ENCODE data around the gene CEACAM7.

Gene CEACAM7

DNA sequence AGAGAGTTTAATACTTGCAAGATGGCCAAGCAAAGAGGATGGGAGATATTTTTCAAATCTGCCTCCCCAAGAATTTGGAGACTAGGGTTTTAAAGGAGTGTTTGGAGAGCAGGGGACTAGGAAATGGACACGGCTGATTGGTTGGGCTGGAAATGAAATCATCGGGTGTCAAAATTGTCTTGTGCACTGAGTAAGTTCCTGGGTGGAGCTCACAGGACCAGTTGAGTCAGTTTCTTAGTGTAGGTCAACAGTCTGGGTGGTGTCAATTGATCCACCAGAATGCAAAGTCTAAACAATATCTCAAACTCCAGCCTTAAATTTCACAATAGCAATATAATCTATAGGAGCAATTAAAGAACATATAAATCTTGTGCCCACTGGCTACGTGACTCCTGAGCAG lies 38.2 kb downstream of the CEACAM7 start:
- Histone ChIP-seq H3K36me3 (ENCODE audit: control insufficient read depth in 2 of 2, insufficient read depth in 1 of 2, low read length in 2 of 2) (no peaks in the 10 kb centered on the region), H3K4me1 (ENCODE audit: control insufficient read depth, insufficient read depth, low read length) (no peaks in the 10 kb centered on the region), H3K4me3 (ENCODE audit: low read depth, low read length) (no peak overlapping the region), H3K9me3 (ENCODE audit: control insufficient read depth, insufficient read depth, low read depth, low read length) (no peaks in the 10 kb centered on the region; the same call in 1 of the 2 replicates), H3K27ac (ENCODE audit: extremely low read depth, low read depth, low read length) (no peak overlapping the region)
- CTCF ChIA-PET = interaction anchor here (1.4 to 3.7 kb wide), 5 partner anchors 9 to 96 kb away, joined by 6 to 22 read pairs (median 10); no protein-coding TSS in a partner anchor
- TF ChIP-seq ZNF670 (tag by site-specific recombination; IDR thresholded peaks at IDR 0.05; ENCODE audit: low read depth) = no peak
- TF ChIP-seq, protein P1, sequence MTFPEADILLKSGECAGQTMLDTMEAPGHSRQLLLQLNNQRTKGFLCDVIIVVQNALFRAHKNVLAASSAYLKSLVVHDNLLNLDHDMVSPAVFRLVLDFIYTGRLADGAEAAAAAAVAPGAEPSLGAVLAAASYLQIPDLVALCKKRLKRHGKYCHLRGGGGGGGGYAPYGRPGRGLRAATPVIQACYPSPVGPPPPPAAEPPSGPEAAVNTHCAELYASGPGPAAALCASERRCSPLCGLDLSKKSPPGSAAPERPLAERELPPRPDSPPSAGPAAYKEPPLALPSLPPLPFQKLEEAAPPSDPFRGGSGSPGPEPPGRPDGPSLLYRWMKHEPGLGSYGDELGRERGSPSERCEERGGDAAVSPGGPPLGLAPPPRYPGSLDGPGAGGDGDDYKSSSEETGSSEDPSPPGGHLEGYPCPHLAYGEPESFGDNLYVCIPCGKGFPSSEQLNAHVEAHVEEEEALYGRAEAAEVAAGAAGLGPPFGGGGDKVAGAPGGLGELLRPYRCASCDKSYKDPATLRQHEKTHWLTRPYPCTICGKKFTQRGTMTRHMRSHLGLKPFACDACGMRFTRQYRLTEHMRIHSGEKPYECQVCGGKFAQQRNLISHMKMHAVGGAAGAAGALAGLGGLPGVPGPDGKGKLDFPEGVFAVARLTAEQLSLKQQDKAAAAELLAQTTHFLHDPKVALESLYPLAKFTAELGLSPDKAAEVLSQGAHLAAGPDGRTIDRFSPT (tag by site-specific recombination; IDR thresholded peaks at IDR 0.05) = no peak
- no peak for TF ChIP-seq ZNF341 (tag by site-specific recombination; IDR thresholded peaks at IDR 0.05; ENCODE audit: low read depth)
- POLR2A ChIA-PET = no interaction called here

DNA sequence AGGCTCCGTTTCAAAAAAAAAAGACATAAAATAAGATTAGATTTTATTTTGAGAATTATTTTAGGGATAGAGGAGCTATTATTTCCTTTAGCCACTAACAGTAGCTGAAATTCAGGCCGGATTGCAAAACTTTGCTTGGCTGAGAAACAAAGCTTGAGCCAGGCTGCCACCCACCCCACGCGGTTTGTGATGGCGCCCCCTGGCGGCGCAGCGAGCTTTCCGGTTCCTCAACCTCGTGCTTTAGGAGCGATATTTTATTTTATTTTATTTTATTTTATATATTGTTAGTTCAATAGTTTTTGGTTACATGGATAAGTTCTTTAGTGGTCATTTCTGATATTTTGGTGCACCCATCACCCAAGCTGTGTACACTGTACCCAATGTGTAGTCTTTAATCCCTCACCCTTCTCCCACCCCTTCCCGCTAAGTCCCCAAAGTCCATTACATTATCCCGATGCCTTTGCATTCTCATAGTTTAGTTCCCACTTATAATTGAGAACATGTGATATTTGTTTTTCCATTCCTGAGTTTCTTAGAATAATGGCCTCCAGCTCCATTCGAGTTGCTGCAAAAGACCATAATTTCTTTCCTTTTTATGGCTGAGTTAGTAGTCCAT lies 41.4 kb downstream of the CEACAM7 start:
- POLR2A ChIA-PET = no interaction called here
- CTCF ChIA-PET = interaction anchor here (0.6 to 3.7 kb wide), 45 partner anchors 8 to 1641 kb away, joined by 3 to 22 read pairs (median 4); no protein-coding TSS in a partner anchor
- no peaks in the 10 kb centered on the region for H3K36me3 ChIP-seq (ENCODE audit: control insufficient read depth in 2 of 2, insufficient read depth in 1 of 2, low read length in 2 of 2)
- H3K4me1 ChIP-seq (ENCODE audit: control insufficient read depth, insufficient read depth, low read length) = no peaks in the 10 kb centered on the region
- TF ChIP-seq KLF16 (tag by site-specific recombination; IDR thresholded peaks at IDR 0.05) (no peak), ZNF274 (IDR thresholded peaks at IDR 0.05; ENCODE audit: low read length) (no peak), ZNF274 (tag by site-specific recombination; IDR thresholded peaks at IDR 0.05; ENCODE audit: borderline replicate concordance) (no peak), ZNF48 (tag by site-specific recombination; IDR thresholded peaks at IDR 0.05) (no peak), ZNF214 (tag by site-specific recombination; IDR thresholded peaks at IDR 0.05; ENCODE audit: borderline replicate concordance) (no peak), ZNF292 (tag by site-specific recombination; IDR thresholded peaks at IDR 0.05; ENCODE audit: borderline replicate concordance, low read depth) (no peak), ZNF16 (tag by site-specific recombination; IDR thresholded peaks at IDR 0.05; ENCODE audit: low read depth) (no peak), ZNF175 (tag by site-specific recombination; IDR thresholded peaks at IDR 0.05) (no peak), ZNF266 (tag by site-specific recombination; IDR thresholded peaks at IDR 0.05; ENCODE audit: low read depth) (no peak), FEZF1 (tag by site-specific recombination; IDR thresholded peaks at IDR 0.05) (no peak), ZNF114 (tag by site-specific recombination; IDR thresholded peaks at IDR 0.05) (no peak), ZNF548 (tag by site-specific recombination; IDR thresholded peaks at IDR 0.05) (no peak), ZNF335 (tag by site-specific recombination; conservative IDR thresholded peaks at IDR 0.05) (no peak), ZNF354C (tag by site-specific recombination; IDR thresholded peaks at IDR 0.05; ENCODE audit: borderline replicate concordance, low read depth) (no peak)
- TF ChIP-seq, protein P2, sequence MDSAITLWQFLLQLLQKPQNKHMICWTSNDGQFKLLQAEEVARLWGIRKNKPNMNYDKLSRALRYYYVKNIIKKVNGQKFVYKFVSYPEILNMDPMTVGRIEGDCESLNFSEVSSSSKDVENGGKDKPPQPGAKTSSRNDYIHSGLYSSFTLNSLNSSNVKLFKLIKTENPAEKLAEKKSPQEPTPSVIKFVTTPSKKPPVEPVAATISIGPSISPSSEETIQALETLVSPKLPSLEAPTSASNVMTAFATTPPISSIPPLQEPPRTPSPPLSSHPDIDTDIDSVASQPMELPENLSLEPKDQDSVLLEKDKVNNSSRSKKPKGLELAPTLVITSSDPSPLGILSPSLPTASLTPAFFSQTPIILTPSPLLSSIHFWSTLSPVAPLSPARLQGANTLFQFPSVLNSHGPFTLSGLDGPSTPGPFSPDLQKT (IDR thresholded peaks at IDR 0.05; ENCODE audit: borderline replicate concordance, low read depth, low read length) = no peak
- TF ChIP-seq, protein P3, sequence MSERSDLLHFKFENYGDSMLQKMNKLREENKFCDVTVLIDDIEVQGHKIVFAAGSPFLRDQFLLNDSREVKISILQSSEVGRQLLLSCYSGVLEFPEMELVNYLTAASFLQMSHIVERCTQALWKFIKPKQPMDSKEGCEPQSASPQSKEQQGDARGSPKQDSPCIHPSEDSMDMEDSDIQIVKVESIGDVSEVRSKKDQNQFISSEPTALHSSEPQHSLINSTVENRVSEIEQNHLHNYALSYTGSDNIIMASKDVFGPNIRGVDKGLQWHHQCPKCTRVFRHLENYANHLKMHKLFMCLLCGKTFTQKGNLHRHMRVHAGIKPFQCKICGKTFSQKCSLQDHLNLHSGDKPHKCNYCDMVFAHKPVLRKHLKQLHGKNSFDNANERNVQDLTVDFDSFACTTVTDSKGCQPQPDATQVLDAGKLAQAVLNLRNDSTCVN (tag by site-specific recombination; optimal IDR thresholded peaks at IDR 0.05) = no peak
- TF ChIP-seq, protein P4, sequence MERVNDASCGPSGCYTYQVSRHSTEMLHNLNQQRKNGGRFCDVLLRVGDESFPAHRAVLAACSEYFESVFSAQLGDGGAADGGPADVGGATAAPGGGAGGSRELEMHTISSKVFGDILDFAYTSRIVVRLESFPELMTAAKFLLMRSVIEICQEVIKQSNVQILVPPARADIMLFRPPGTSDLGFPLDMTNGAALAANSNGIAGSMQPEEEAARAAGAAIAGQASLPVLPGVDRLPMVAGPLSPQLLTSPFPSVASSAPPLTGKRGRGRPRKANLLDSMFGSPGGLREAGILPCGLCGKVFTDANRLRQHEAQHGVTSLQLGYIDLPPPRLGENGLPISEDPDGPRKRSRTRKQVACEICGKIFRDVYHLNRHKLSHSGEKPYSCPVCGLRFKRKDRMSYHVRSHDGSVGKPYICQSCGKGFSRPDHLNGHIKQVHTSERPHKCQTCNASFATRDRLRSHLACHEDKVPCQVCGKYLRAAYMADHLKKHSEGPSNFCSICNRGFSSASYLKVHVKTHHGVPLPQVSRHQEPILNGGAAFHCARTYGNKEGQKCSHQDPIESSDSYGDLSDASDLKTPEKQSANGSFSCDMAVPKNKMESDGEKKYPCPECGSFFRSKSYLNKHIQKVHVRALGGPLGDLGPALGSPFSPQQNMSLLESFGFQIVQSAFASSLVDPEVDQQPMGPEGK (tag by site-specific recombination; IDR thresholded peaks at IDR 0.05) = no peak
- no peak overlapping the region for H3K4me3 ChIP-seq (ENCODE audit: low read depth, low read length)
- H3K27ac ChIP-seq (ENCODE audit: extremely low read depth, low read depth, low read length) = no peak overlapping the region
- no peaks in the 10 kb centered on the region; the same call in 1 of the 2 replicates for H3K9me3 ChIP-seq (ENCODE audit: control insufficient read depth, insufficient read depth, low read depth, low read length)
